ENCODE data around the gene PPL. TPM values are rescaled to one million over a fixed set of nuclear protein-coding genes. Genes with fewer than 3 reads are reported as not detected.
A peak's percentile ranks its signal among the peaks of the same experiment; 100 is the strongest.

Gene PPL
- total RNA-seq, 1 donor from 2014 or later: 4.7 TPM

DNA sequence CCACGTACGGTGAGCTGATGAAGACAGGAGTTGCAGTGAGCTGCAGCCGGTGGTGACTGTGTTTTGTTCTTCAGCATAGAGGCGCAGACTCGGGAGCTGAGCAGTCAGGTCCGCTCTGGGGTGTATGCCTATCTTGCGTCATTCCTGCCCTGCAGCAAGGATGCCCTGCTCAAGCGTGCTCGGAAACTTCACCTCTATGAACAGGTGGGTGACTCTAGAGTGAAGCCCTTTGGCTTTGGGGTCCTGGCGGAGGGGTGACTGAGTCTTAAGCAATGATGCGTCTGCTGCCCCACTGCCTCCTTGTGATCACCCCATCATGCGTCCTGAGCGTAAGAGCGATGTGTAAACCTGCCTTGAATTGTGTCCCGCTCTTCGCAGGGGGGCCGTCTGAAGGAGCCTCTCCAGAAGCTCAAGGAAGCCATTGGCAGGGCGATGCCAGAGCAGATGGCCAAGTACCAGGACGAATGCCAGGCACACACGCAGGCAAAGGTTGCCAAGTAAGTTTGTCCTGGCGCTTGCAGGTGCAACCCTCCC, 66.7 kb downstream of the PPL start:
- TF ChIP-seq CTCF (IDR thresholded peaks at IDR 0.05; ENCODE audit: partially characterized antibody, unreplicated experiment): no peak
- DNase-seq: no peak
- no peak overlapping the region for H3K27ac Mint-ChIP-seq (ENCODE audit: unreplicated experiment)
- H3K36me3 Mint-ChIP-seq (ENCODE audit: unreplicated experiment): peaks cover 4% of the 10 kb centered on the region
- peaks cover 8% of the 10 kb centered on the region for H3K9me3 Mint-ChIP-seq (ENCODE audit: unreplicated experiment)
- no peak overlapping the region for H3K4me3 Mint-ChIP-seq (ENCODE audit: unreplicated experiment)
- H3K4me1 Mint-ChIP-seq (ENCODE audit: low read depth, unreplicated experiment): peaks cover 11% of the 10 kb centered on the region
- peaks cover 3% of the 10 kb centered on the region for H3K27me3 Mint-ChIP-seq (ENCODE audit: unreplicated experiment)

GRCh38 chr16:4869147-4869805, 67.7 kb downstream of the PPL start:
- H3K4me3 Mint-ChIP-seq (ENCODE audit: unreplicated experiment): no peak overlapping the region
- peaks cover 3% of the 10 kb centered on the region for H3K27me3 Mint-ChIP-seq (ENCODE audit: unreplicated experiment)
- no peaks in the 10 kb centered on the region for H3K36me3 Mint-ChIP-seq (ENCODE audit: unreplicated experiment)
- H3K27ac Mint-ChIP-seq (ENCODE audit: unreplicated experiment): peak overlapping the region; percentile 34
- no peak for DNase-seq
- TF ChIP-seq CTCF (IDR thresholded peaks at IDR 0.05; ENCODE audit: partially characterized antibody, unreplicated experiment): no peak
- H3K9me3 Mint-ChIP-seq (ENCODE audit: unreplicated experiment): peaks cover 8% of the 10 kb centered on the region
- peaks cover 11% of the 10 kb centered on the region for H3K4me1 Mint-ChIP-seq (ENCODE audit: low read depth, unreplicated experiment)

- Mint-ChIP-seq H3K27me3 (ENCODE audit: unreplicated experiment) (peaks cover 3% of the 10 kb centered on the region), H3K27ac (ENCODE audit: unreplicated experiment) (peak overlapping the region; percentile 16), H3K4me3 (ENCODE audit: unreplicated experiment) (no peak overlapping the region), H3K4me1 (ENCODE audit: low read depth, unreplicated experiment) (peaks cover 11% of the 10 kb centered on the region), H3K36me3 (ENCODE audit: unreplicated experiment) (no peaks in the 10 kb centered on the region), H3K9me3 (ENCODE audit: unreplicated experiment) (peaks cover 8% of the 10 kb centered on the region)
- no peak for DNase-seq
- no peak for TF ChIP-seq CTCF (IDR thresholded peaks at IDR 0.05; ENCODE audit: partially characterized antibody, unreplicated experiment)
Measured at GRCh38 chr16:4868535-4868934, 68.4 kb downstream of the PPL start.

- Mint-ChIP-seq H3K9me3 (ENCODE audit: unreplicated experiment) (peaks cover 8% of the 10 kb centered on the region), H3K4me1 (ENCODE audit: low read depth, unreplicated experiment) (peaks cover 11% of the 10 kb centered on the region), H3K4me3 (ENCODE audit: unreplicated experiment) (no peak overlapping the region), H3K27me3 (ENCODE audit: unreplicated experiment) (peaks cover 3% of the 10 kb centered on the region), H3K27ac (ENCODE audit: unreplicated experiment) (no peak overlapping the region), H3K36me3 (ENCODE audit: unreplicated experiment) (no peaks in the 10 kb centered on the region)
- DNase-seq: no peak
- TF ChIP-seq CTCF (IDR thresholded peaks at IDR 0.05; ENCODE audit: partially characterized antibody, unreplicated experiment): no peak
Measured at GRCh38 chr16:4868026-4868425, 68.9 kb downstream of the PPL start.

GRCh38 chr16:4866586-4866985, 70.4 kb downstream of the PPL start:
- Mint-ChIP-seq H3K4me1 (ENCODE audit: low read depth, unreplicated experiment) (peaks cover 11% of the 10 kb centered on the region), H3K9me3 (ENCODE audit: unreplicated experiment) (peaks cover 8% of the 10 kb centered on the region), H3K36me3 (ENCODE audit: unreplicated experiment) (no peaks in the 10 kb centered on the region), H3K27ac (ENCODE audit: unreplicated experiment) (no peak overlapping the region), H3K27me3 (ENCODE audit: unreplicated experiment) (peaks cover 3% of the 10 kb centered on the region), H3K4me3 (ENCODE audit: unreplicated experiment) (no peak overlapping the region)
- DNase-seq: no peak
- TF ChIP-seq CTCF (IDR thresholded peaks at IDR 0.05; ENCODE audit: partially characterized antibody, unreplicated experiment): no peak

Measured in glutamatergic neuron (in vitro differentiated cells).